Measurements from ENCODE around the gene NTN1. TPM values are rescaled to one million over a fixed set of nuclear protein-coding genes. Genes with fewer than 3 reads are reported as not detected.

NTN1 gene
- total RNA-seq, 1 experiment from 2014 or later, result 4.2 TPM

DNA sequence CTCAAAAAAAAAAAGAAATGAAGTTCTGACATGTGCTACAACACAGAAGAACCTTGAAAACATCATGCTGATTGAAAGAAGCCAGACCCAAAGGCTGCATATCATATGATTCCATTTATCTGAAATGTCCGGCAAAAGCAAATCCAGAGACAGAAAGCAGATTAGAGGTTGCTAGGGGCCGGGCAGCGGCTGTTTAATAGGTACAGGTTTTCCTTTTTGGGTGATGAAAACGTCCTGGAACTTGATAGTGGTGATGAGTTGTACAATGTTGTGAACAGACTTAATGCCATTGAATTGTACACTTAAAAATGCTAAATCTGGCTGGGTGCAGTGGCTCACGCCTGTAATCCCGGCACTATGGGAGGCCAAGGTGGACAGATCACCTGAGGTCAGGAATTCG is 166.5 kb downstream of the NTN1 start:
- CTCF ChIA-PET, result no interaction called here
- Histone ChIP-seq H3K27ac (ENCODE audit: low read depth, low read length) (no peak overlapping the region), H2AFZ (ENCODE audit: low read depth, low read length, poor library complexity, severe bottlenecking) (no peak overlapping the region), H3K27me3 (ENCODE audit: insufficient read depth, low read length) (no peaks in the 10 kb centered on the region), H4K20me1 (ENCODE audit: insufficient read depth) (no peaks in the 10 kb centered on the region), H3K9me2 (ENCODE audit: insufficient read depth) (no peaks in the 10 kb centered on the region), H3K9ac (ENCODE audit: low read length) (no peak overlapping the region), H3K9me3 (ENCODE audit: control insufficient read depth in 1 of 2, insufficient read depth in 1 of 2, low read depth in 1 of 2, low read length in 2 of 2) (no peaks in the 10 kb centered on the region), H3K4me2 (ENCODE audit: low read length) (no peak overlapping the region), H3K4me1 (ENCODE audit: control insufficient read depth in 1 of 2, insufficient read depth in 2 of 2, low read length in 2 of 2) (peaks cover 0 to 2% of the 10 kb centered on the region in 2 experiments; a peak in 1 of 4 replicates), H3K36me3 (ENCODE audit: control insufficient read depth in 1 of 2, insufficient read depth in 2 of 2, low read length in 2 of 2) (no peaks in the 10 kb centered on the region), H3K79me2 (ENCODE audit: insufficient read depth, low read length) (no peaks in the 10 kb centered on the region), H3K4me3 (replicated peaks in 1 of 2; ENCODE audit: low read depth in 1 of 2, low read length in 2 of 2) (no peak overlapping the region)
- POLR2A ChIA-PET, result no interaction called here
- intact Hi-C loops (cut with micrococcal nuclease), result no loop called here
- RAD21 ChIA-PET (ENCODE audit: low non-redundant PET in 1 of 2, low total read pairs in 2 of 2, uncharacterized antibody in 2 of 2, unreplicated experiment in 2 of 2), result no interaction called here
- TF ChIP-seq CEBPB (IDR thresholded peaks at IDR 0.05; ENCODE audit: low read depth) (no peak), EZH2 (IDR thresholded peaks at IDR 0.05) (no peak), TCF7L2 (IDR thresholded peaks at IDR 0.05; ENCODE audit: borderline replicate concordance, extremely low read depth, insufficient read depth, insufficient read length) (no peak), SIN3A (IDR thresholded peaks at IDR 0.05; ENCODE audit: low read depth) (no peak), POLR2A (IDR thresholded peaks at IDR 0.05; ENCODE audit: borderline replicate concordance, extremely low read depth, insufficient read depth, insufficient read length) (no peak), ZFX (IDR thresholded peaks at IDR 0.05) (no peak), SRF (IDR thresholded peaks at IDR 0.05; ENCODE audit: low read depth) (no peak), RAD21 (IDR thresholded peaks at IDR 0.05; ENCODE audit: low read depth) (no peak), EZH2phosphoT487 (IDR thresholded peaks at IDR 0.05; ENCODE audit: borderline replicate concordance) (no peak), POLR2AphosphoS5 (IDR thresholded peaks at IDR 0.05; ENCODE audit: low read depth, low read length) (no peak), ELF1 (IDR thresholded peaks at IDR 0.05; ENCODE audit: borderline replicate concordance, low read depth) (no peak)
- TF ChIP-seq, protein P1, sequence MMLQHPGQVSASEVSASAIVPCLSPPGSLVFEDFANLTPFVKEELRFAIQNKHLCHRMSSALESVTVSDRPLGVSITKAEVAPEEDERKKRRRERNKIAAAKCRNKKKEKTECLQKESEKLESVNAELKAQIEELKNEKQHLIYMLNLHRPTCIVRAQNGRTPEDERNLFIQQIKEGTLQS (IDR thresholded peaks at IDR 0.05), result no peak
- DNase-seq (ENCODE audit: low read depth, low spot score), result no peak
- ATAC-seq, result no peak
- no TSS peak for BruUV-seq (replicated peaks)

DNA sequence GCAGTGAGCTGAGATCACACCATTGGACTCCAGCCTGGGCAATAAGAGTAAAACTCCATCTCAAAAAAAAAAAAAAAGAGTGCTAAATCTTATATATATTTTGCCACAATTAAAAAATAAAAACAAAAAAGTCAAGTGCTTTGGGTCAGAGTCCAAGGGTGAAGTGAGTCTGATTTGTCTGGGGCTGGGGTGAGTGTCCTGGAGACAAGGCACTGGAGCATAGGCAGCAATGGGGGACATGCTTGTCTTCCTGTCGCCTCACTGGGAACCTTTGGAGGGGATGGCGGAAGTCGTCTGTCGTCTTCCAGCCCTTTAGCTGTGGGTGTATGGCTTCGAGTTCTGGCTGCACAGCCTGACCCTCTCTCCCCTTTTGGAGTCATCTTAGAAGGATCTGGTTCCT is 167.1 kb downstream of the NTN1 start:
- Histone ChIP-seq H3K9ac (ENCODE audit: low read length) (no peak overlapping the region), H3K79me2 (ENCODE audit: insufficient read depth, low read length) (no peaks in the 10 kb centered on the region), H3K9me2 (ENCODE audit: insufficient read depth) (no peaks in the 10 kb centered on the region), H3K36me3 (ENCODE audit: control insufficient read depth in 1 of 2, insufficient read depth in 2 of 2, low read length in 2 of 2) (no peaks in the 10 kb centered on the region), H3K27me3 (ENCODE audit: insufficient read depth, low read length) (no peaks in the 10 kb centered on the region), H3K4me2 (ENCODE audit: low read length) (no peak overlapping the region), H3K4me1 (ENCODE audit: control insufficient read depth in 1 of 2, insufficient read depth in 2 of 2, low read length in 2 of 2) (peaks cover 0 to 2% of the 10 kb centered on the region in 2 experiments; a peak in 1 of 4 replicates), H3K9me3 (ENCODE audit: control insufficient read depth in 1 of 2, insufficient read depth in 1 of 2, low read depth in 1 of 2, low read length in 2 of 2) (no peaks in the 10 kb centered on the region), H3K27ac (ENCODE audit: low read depth, low read length) (no peak overlapping the region), H2AFZ (ENCODE audit: low read depth, low read length, poor library complexity, severe bottlenecking) (no peak overlapping the region), H3K4me3 (replicated peaks in 1 of 2; ENCODE audit: low read depth in 1 of 2, low read length in 2 of 2) (no peak overlapping the region), H4K20me1 (ENCODE audit: insufficient read depth) (no peaks in the 10 kb centered on the region)
- TF ChIP-seq CBX3 (IDR thresholded peaks at IDR 0.05; ENCODE audit: low read depth) (no peak), POLR2A (IDR thresholded peaks at IDR 0.05; ENCODE audit: borderline replicate concordance, extremely low read depth, insufficient read depth, insufficient read length) (no peak), SRF (IDR thresholded peaks at IDR 0.05; ENCODE audit: low read depth) (no peak), SIN3A (IDR thresholded peaks at IDR 0.05; ENCODE audit: low read depth) (no peak), ELF1 (IDR thresholded peaks at IDR 0.05; ENCODE audit: borderline replicate concordance, low read depth) (no peak), CTCF (IDR thresholded peaks at IDR 0.05 in 2 of 3, conservative IDR thresholded peaks at IDR 0.05 in 1 of 3; ENCODE audit: borderline replicate concordance in 1 of 3, insufficient read depth in 1 of 3, low read depth in 2 of 3, low read length in 2 of 3) (no peak), TCF7L2 (IDR thresholded peaks at IDR 0.05; ENCODE audit: borderline replicate concordance, extremely low read depth, insufficient read depth, insufficient read length) (no peak), REST (IDR thresholded peaks at IDR 0.05; ENCODE audit: low read depth) (no peak)
- no peak for ATAC-seq
- intact Hi-C loops (cut with micrococcal nuclease), result no loop called here
- RAD21 ChIA-PET (ENCODE audit: low non-redundant PET in 1 of 2, low total read pairs in 2 of 2, uncharacterized antibody in 2 of 2, unreplicated experiment in 2 of 2), result no interaction called here
- POLR2A ChIA-PET, result no interaction called here
- DNase-seq (ENCODE audit: low read depth, low spot score), result no peak
- CTCF ChIA-PET, result no interaction called here
- BruUV-seq (replicated peaks), result no TSS peak

Measured in HCT116 (cell line).